NCI-H2196 (cell line): Measurements from ENCODE around the gene SORCS3.

Experiments used
- DNase-seq: peaks from one replicate; lab custom pipeline; 2025; ENCODE audit not compliant: unreplicated experiment; lab: John Stamatoyannopoulos, UW

The SORCS3 gene

GRCh38 chr10:104641187-104641936, at the start of gene SORCS3:
Gene SORCS3 (plus strand): TSS chr10:104641290.
- no peak for DNase-seq

DNA sequence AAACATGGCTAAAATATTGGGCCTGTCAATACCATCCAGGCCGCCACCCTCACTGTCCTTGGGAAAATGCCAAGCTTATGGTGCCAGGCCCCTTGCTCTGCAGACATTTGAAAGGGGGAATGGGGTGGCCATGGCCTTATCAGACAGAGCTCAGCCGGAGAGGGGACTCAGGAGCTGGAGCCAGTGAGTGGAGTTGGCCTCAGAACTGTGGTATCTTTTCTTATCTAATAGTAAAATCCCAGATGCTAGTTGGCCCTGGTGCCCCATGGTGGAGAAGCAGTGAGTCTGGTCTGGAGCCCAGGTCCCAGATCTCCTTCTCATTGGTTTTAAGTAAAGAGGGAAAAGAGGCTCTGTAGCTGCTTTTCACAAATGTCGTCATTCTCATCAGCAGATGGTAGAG, 49.6 kb upstream of the SORCS3 start:
- no peak for DNase-seq

- no peak for DNase-seq
Measured at GRCh38 chr10:104601166-104601565, 39.9 kb upstream of the SORCS3 start.

- DNase-seq = no peak
Measured at GRCh38 chr10:104608091-104608828, 32.8 kb upstream of the SORCS3 start.

DNA sequence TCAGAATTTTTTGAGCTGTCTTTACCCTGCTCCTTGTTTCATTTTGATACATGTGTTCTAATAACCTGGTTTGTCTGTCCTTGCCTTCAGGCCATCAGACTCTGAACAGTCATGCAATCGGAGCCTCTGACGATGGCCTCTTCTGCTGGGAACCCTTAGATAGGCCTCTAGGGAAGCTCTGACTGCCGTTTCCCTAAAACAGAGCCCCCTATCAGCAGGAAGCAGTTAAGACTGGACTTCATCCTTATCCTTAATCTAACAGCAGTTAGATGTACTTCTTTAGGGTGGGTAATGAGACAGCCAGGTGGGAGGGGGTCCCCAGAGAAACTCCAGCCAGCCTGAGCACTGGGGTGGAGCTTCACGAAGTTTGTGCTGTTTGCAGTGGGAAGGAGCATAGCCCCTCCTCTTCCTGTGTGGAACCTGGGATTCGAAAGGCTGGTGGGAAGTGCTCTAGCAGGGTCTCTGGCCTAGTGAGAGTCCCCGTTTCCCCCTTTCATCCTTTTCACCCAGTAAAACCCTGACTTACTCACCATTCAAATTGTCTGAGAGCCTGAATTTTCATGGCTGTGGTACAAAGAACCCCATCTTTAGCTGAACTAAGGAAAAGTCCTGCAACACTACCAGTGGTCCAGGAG, 28.4 kb upstream of the SORCS3 start:
- no peak for DNase-seq

DNA sequence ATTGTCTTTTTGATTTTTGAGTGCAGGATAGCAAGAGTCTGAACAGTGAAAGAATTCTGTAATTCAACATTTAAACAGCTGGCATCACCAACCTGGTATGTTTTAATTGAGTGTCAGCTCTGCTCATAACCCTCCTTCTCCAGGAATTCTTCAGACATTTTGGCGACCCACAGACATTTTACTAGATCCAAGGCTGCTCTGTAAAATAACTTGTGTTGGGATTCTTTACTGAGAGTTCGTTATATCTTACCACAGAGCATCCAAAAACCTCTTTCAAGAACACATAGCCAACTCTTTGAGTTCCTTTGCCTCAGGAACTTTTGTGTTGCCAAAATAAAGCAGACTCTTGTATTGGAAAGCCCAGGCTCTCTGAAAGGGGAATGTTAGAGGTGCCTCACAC, 27.7 kb upstream of the SORCS3 start:
- DNase-seq = no peak

GRCh38 chr10:104614245-104614831, 26.8 kb upstream of the SORCS3 start:
- no peak for DNase-seq

GRCh38 chr10:104615136-104615535, 26.0 kb upstream of the SORCS3 start:
- DNase-seq = no peak

DNA sequence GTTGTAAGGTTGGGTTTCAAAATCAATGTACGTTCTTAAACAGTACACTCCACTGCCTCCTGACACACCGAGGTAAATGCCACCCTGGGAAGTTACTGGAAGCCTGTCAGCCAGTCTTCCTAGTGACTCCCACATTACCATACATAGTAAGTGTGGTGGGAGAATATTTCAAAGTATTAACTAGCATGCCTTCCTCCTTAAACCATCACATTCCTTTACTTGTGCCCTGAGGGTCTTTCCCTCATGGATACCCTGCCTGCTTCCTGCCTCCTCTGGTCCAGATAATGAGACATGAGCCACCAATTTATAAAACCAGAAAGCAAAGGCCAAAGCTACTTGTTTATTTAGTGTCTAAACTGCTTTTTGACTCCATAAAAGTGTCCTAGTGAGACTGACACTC, 23.3 kb upstream of the SORCS3 start:
- DNase-seq = no peak

DNA sequence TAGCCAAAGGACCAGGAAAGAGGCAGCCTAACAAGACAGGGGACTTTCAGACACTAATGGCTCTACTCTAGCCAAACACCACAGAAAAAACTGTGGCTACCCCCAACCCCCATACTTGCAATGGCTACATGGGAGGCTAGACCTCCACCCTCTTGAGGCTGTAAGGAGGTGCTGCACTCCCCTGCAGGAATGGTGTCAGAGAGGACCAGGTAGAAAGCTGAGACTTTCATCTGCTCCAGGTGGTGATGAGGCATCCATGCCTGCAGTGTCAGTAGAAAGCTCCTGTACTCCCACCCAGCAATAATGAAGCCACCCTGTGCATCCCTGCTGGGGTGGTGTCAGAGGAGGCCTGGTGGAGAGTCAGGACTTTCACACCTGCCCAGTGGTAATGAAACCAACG, 18.9 kb upstream of the SORCS3 start:
- no peak for DNase-seq

GRCh38 chr10:104622598-104623209, 18.4 kb upstream of the SORCS3 start:
- DNase-seq = no peak

DNA sequence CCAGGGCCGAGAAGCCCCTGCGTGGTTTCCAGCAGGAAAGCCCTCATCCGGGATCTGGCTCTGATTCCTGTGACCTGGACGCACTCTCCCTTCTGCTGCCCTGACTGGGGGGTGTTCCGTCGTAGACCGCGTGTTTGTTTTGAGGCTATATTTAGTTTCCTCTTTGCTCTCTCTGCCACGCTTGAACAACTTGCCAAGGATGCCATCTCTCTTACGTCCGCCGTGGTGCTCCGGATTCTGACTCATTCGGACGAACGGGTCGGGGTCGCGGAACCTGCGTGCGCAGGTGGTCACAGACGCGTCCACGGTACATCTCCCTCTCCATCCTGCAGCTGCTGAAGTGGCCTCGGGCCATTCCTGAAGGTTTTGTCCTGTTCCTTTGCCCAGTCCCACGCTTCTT, 10.4 kb upstream of the SORCS3 start:
- no peak for DNase-seq

GRCh38 chr10:104631946-104632345, 9.1 kb upstream of the SORCS3 start:
- DNase-seq = no peak

- no peak for DNase-seq
Measured at GRCh38 chr10:104638861-104639589, 2.1 kb upstream of the SORCS3 start.

DNA sequence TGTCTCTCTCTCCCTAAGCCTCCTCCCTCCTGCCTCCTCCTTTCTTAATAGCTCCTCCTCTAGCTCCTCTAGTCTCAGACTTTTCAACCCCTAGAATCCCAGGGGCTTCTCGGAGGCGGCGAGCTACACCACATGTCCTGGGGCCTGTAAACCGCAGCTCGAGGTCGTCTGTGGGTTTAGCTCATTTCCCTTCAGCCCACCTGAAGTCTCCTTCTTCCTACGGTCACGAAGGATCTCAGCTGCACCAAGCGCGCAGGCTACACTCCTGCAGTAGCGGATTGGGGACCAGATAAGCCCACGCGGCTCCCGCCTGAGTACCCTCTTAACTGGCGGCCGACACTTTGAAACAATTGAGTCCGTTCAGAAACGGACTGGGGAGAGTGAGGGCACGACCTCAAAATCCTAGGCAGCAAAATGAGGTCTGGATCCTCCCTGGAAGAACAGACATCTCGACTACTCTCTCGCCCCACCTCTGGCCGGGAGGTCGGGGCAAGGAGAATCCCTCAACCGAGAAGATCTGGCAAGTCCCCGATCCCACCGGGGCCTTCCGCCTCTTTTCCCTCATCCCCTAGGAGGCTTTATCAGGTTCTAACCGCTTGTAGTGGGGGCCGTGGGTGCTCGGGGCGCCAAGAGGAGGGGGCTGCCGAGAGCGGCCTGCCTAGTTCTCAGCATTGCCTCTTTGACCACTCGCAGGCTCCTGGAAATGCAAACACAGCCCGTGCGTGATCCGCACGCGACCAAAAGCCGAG, 1.3 kb upstream of the SORCS3 start:
- no peak for DNase-seq

DNA sequence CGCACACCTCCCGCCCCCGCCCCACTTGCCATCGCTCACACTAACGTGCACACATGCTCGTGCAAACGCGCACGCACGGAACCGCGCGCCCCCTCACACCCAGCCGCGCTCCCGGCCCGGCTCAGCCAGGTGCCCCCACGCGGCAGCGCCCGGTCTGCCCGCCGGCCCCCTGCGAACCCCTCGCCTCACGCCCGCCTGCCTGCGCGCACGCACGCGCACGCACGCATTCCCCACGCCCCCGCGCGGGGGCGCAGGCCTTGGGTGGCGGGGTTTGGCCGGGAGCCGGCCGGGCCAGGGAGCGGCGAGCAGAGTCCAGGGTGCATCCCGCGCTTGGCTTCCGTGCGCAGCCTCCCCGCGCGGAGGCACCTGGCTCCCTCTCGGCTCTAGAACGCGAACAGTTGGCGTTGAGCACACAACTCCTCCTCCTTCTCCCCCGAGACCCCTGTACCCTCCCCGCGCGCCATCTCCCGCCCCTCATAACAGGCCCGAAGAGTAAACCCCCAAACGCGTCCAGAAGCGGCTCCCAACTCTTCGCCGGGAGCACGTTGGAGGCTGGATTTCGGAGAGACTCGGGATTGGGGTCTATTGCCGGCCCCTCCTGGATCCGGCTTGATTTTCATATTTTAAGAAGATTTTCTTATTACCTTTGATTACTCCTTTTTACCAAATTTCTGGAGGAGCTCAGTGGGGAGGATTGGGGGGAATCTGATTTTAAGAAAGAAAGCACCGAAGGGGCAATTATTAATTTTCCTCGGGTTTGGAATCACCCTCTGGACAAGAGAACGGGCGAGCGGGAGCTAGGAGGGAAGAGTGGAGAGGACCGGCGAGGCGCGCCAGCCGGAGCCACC, 527 bp upstream of the SORCS3 start:
- DNase-seq = no peak

DNA sequence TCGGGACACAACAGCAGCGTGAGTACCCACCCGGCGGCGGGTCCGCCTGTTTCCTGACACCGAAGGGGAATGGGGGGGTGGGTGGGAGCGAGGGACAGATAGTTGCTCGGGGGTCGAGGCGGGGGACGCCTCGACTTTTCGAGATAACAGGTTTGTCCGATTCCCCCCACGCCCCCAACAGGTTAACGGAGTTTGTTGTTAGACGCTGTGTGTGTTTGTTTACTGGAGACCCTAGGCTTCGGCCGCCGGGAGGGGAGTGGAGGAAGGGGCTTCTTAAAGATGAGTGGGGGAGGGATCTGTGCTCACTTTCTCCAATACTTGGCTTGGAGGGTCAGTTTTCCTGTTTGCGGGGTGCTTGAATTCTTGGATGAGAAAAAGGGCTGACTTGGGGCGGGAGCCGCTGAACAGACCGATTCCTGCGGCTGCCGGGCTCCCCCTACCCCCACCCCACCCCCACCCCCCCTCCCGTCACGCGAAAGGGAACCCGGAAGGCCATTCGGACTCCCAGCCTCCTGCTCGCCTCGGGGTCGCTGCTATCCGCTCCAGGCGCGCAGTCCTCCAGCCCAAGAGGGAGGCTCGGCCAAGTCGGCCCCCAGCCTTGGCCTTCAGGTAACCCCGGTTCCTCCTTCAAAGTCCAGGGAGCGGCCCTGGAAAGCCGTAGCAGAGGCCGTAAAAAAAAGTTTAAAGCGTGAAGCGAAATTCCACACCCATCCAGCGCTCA, 1.0 kb downstream of the SORCS3 start:
- no peak for DNase-seq

GRCh38 chr10:104642658-104643302, 1.7 kb downstream of the SORCS3 start:
- no peak for DNase-seq
